SH-SY5Y (cell line): ENCODE results near the gene GUCY1A2.

Experiments used
- GATA2 ChIP-seq: IDR thresholded peaks from 2 replicates; pipeline ENCODE4 v1.6.1; 2011; ENCODE audit warnings: mild to moderate bottlenecking, low read depth, low read length
- GATA3 ChIP-seq: IDR thresholded peaks from 2 replicates; pipeline ENCODE4 v1.6.1; 2011; ENCODE audit warnings: low read depth, mild to moderate bottlenecking, low read length, moderate library complexity

DNA sequence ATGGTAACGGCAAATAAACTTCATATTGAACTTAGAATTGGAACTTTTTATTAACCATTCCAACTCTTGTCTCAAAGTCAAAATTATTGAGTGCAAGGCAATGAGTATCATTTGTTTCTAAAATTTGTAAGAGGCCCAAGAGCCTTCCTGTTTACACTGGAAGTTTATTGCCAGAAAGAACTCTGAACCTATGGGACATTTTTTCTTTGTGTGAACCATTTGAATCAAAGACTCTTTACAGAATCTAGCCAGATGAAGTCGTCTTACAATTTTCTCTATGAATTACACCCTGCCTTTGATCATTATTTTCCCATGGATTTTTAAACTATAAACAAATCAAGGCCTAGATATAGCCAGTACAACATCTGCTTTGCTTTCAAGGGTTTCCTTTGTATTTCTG, 2.3 kb upstream of the GUCY1A2 start:
- TF ChIP-seq GATA3 = no peak
- TF ChIP-seq GATA2 = no peak
